Keratinocyte (primary cell): ENCODE results near the gene ATP6V0E2. TPM values are rescaled to one million over a fixed set of nuclear protein-coding genes. Genes with fewer than 3 reads are reported as not detected.

ENCODE experiments used
- DNase-seq: peaks from one replicate; pipeline ENCODE4 v3.0.0-alpha.2; 2011; ENCODE audit warnings: low read depth, missing footprints, low spot score
- FAIRE-seq: peaks from 2 replicates; lab custom pipeline; 2011; peaks lifted over from hg19 to GRCh38; lab: Jason Lieb, UNC
- H2AFZ ChIP-seq: 2 replicates; pipeline ENCODE4 v1.6.0; 2012; ENCODE audit warnings: low read length, control low read depth, inconsistent platforms; ENCODE audit not compliant: control insufficient read depth
- H3K27ac ChIP-seq: 2 replicates; pipeline ENCODE4 v1.5.1; 2011; ENCODE audit warnings: low read length; ENCODE audit not compliant: control insufficient read depth, insufficient read depth
- H3K27me3 ChIP-seq: 3 replicates; pipeline ENCODE4 v1.6.0; 2011; ENCODE audit warnings: low read length; ENCODE audit not compliant: control insufficient read depth, insufficient read depth; ENCODE audit errors: extremely low read depth
- H3K36me3 ChIP-seq, 2 experiments: 2 replicates in 1 of 2; 3 replicates in 1 of 2; pipeline ENCODE4 v1.5.1; 2011; ENCODE audit warnings: low read length in 2 of 2, mild to moderate bottlenecking in 1 of 2; ENCODE audit not compliant: control insufficient read depth in 2 of 2, insufficient read depth in 2 of 2; ENCODE audit errors: extremely low read depth in 1 of 2
- H3K4me1 ChIP-seq: 3 replicates; pipeline ENCODE4 v1.5.1; 2011; ENCODE audit warnings: low read length; ENCODE audit not compliant: control insufficient read depth, insufficient read depth; ENCODE audit errors: extremely low read depth
- H3K4me2 ChIP-seq: 3 replicates; pipeline ENCODE4 v1.6.0; 2011; ENCODE audit warnings: low read depth, low read length; ENCODE audit not compliant: control insufficient read depth, insufficient read depth; ENCODE audit errors: extremely low read depth
- H3K4me3 ChIP-seq, 3 experiments: fragments of 200-600 bp in 1 of 3; sonication (generic) in 1 of 3; 2 replicates in 2 of 3; 3 replicates in 1 of 3; pipeline ENCODE4 v1.5.1; 2011 to 2016; ENCODE audit warnings: low read length in 3 of 3, mild to moderate bottlenecking in 3 of 3, control low read depth in 2 of 3, inconsistent platforms in 1 of 3, low read depth in 1 of 3, mixed read lengths in 1 of 3, mixed run types in 1 of 3, moderate library complexity in 1 of 3; ENCODE audit not compliant: control insufficient read depth in 2 of 3, insufficient read depth in 2 of 3; ENCODE audit errors: extremely low read depth in 1 of 3
- H3K79me2 ChIP-seq: 2 replicates; pipeline ENCODE4 v1.6.0; 2012; ENCODE audit warnings: low read length; ENCODE audit not compliant: control insufficient read depth, insufficient read depth
- H3K9ac ChIP-seq: 3 replicates; pipeline ENCODE4 v1.6.0; 2011; ENCODE audit warnings: low read length; ENCODE audit not compliant: control insufficient read depth, insufficient read depth; ENCODE audit errors: extremely low read depth
- H3K9me1 ChIP-seq: 3 replicates; pipeline ENCODE4 v1.6.0; 2011; ENCODE audit warnings: low read length; ENCODE audit not compliant: control insufficient read depth, insufficient read depth; ENCODE audit errors: extremely low read depth
- H3K9me3 ChIP-seq: 2 replicates; pipeline ENCODE4 v1.5.1; 2012; ENCODE audit warnings: low read depth, low read length; ENCODE audit not compliant: control insufficient read depth
- H4K20me1 ChIP-seq: 3 replicates; pipeline ENCODE4 v1.6.0; 2011; ENCODE audit warnings: low read length; ENCODE audit not compliant: control insufficient read depth, insufficient read depth; ENCODE audit errors: extremely low read depth
- EZH2 ChIP-seq: IDR thresholded peaks from one replicate; pipeline ENCODE4 v1.6.1; 2012; ENCODE audit warnings: inconsistent platforms, mild to moderate bottlenecking, low read length, moderate library complexity
- dilution Hi-C: fragments of 300-500 bp; cut with MboI; formaldehyde crosslinking; loops from one replicate; pipeline ENCODE4 v1.7.0; 2020; ENCODE audit warnings: low sequenced_read_pairs; ENCODE audit not compliant: extremely low pct_ligation_motif_present
- polyA plus RNA-seq, 5 experiments: library from polyadenylated mRNA; depleted of rRNA in 3 of 5; stranded (reverse) in 3 of 5; stranded (forward) in 1 of 5; unstranded in 1 of 5; fragments of >200 nt; gene quantifications; 1 replicate in 1 of 5; 2 replicates in 3 of 5; 3 replicates in 1 of 5; pipeline versions ENCODE4 v1.2.1 to v1.2.3, GENCODE V29; 2011 to 2012; ENCODE audit warnings: missing spikeins in 2 of 5, low read depth in 1 of 5, low replicate concordance in 1 of 5
- TF ChIP-seq, protein P1 (sequence below), 3 experiments: IDR thresholded peaks in 1 of 3; conservative IDR thresholded peaks in 1 of 3; optimal IDR thresholded peaks in 1 of 3; 2 replicates in 2 of 3; 3 replicates in 1 of 3; pipeline versions ENCODE3 to v1.5.1; 2011; ENCODE audit warnings: low read length in 3 of 3, mild to moderate bottlenecking in 3 of 3, moderate library complexity in 2 of 3, control low read depth in 1 of 3, inconsistent platforms in 1 of 3; ENCODE audit not compliant: insufficient read depth in 2 of 3; ENCODE audit errors: extremely low read depth in 1 of 3

ATP6V0E2 gene
- polyA plus RNA-seq, 1 donor (not counting 4 experiments of a cell fraction or from before 2014, with no cell fraction given): 5.0 TPM

DNA sequence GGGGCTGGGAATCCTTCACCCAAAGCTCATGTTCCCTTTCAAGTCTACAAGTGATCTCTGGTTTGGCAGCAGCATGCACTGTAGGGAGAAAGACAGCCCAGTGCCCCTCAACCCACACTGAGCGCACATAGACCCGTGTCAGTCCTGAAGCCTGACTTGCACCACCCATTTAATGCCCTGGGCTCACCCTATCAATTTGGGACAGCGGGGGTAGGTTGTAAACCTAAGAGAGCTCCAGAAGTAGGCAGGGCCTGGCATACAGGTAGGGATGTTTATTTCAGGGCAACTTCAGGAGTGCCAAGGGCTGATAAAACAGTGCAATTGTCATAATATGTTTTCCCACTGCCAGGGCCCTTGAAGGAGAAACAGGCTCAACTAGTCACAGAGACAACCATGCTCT lies 3.5 kb upstream of the ATP6V0E2 start:
- no peaks in the 10 kb centered on the region for H3K27me3 ChIP-seq
- no peak overlapping the region for H3K9ac ChIP-seq
- no peaks in the 10 kb centered on the region for H3K79me2 ChIP-seq
- dilution Hi-C loops: no loop called here
- TF ChIP-seq EZH2: no peak
- TF ChIP-seq, protein P1, sequence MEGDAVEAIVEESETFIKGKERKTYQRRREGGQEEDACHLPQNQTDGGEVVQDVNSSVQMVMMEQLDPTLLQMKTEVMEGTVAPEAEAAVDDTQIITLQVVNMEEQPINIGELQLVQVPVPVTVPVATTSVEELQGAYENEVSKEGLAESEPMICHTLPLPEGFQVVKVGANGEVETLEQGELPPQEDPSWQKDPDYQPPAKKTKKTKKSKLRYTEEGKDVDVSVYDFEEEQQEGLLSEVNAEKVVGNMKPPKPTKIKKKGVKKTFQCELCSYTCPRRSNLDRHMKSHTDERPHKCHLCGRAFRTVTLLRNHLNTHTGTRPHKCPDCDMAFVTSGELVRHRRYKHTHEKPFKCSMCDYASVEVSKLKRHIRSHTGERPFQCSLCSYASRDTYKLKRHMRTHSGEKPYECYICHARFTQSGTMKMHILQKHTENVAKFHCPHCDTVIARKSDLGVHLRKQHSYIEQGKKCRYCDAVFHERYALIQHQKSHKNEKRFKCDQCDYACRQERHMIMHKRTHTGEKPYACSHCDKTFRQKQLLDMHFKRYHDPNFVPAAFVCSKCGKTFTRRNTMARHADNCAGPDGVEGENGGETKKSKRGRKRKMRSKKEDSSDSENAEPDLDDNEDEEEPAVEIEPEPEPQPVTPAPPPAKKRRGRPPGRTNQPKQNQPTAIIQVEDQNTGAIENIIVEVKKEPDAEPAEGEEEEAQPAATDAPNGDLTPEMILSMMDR (optimal IDR thresholded peaks at IDR 0.05 in 1 of 3, IDR thresholded peaks at IDR 0.05 in 1 of 3, conservative IDR thresholded peaks at IDR 0.05 in 1 of 3; ENCODE audit: extremely low read depth in 1 of 3, insufficient read depth in 2 of 3, low read length in 3 of 3): no peak
- FAIRE-seq (no peak), DNase-seq (no peak)
- peaks cover 18% of the 10 kb centered on the region for H3K4me1 ChIP-seq
- no peak overlapping the region for H3K4me2 ChIP-seq
- no peaks in the 10 kb centered on the region for H3K9me3 ChIP-seq
- no peaks in the 10 kb centered on the region for H3K9me1 ChIP-seq
- no peaks in the 10 kb centered on the region for H4K20me1 ChIP-seq
- H2AFZ ChIP-seq: no peak overlapping the region
- H3K27ac ChIP-seq: no peak overlapping the region
- H3K36me3 ChIP-seq: no peaks in the 10 kb centered on the region
- no peak overlapping the region for H3K4me3 ChIP-seq

DNA sequence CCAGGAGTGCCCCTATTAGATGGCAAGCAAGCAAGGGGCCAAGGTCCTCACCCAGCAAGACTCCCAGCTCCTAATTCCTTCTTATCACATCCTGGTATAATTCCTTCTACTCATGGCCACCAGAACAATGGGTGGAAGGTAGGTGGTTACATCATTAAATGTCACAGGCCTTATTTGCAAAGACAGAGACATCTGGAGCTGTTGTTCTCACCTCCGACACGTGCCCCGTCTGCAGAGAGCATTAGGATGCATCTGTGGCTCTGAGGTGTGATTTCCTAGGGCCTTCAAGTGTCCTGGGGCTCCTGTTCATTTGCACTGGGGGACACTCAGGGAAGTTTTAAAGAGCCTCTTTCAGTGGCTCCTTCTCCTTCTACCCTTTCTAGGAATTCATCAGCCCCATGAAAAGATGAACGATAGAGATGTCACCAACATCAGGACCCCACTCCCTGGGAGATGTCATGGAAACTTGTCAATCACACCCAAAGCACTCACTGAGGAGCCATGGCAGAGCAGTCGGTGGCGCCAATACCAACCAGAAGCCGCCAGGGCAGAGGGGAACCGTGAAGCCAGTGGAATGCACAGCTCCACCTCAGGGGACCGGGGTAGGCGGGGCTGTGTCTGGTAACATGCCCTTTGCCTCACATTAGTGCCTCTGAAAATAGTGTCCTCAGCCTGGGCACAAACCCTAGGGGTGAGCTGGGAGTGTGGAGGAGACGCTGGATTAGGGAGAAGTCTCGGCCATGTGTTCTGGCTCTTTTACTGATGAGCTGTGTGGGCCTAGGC lies 2.9 kb upstream of the ATP6V0E2 start:
- TF ChIP-seq, protein P1 (optimal IDR thresholded peaks at IDR 0.05 in 1 of 3, IDR thresholded peaks at IDR 0.05 in 1 of 3, conservative IDR thresholded peaks at IDR 0.05 in 1 of 3; ENCODE audit: extremely low read depth in 1 of 3, insufficient read depth in 2 of 3, low read length in 3 of 3): no peak
- no peak for TF ChIP-seq EZH2
- Histone ChIP-seq H2AFZ (no peak overlapping the region), H3K4me2 (no peak overlapping the region), H3K4me3 (no peak overlapping the region), H3K27ac (no peak overlapping the region), H3K27me3 (no peaks in the 10 kb centered on the region), H3K36me3 (no peaks in the 10 kb centered on the region), H3K4me1 (peaks cover 18% of the 10 kb centered on the region), H3K9ac (no peak overlapping the region), H4K20me1 (no peaks in the 10 kb centered on the region), H3K9me3 (no peaks in the 10 kb centered on the region), H3K9me1 (no peaks in the 10 kb centered on the region), H3K79me2 (no peaks in the 10 kb centered on the region)
- DNase-seq: no peak
- no peak for FAIRE-seq
- dilution Hi-C loops: no loop called here
